A673 (cell line): ENCODE measurements around the gene TSHZ1. TPM values are rescaled to one million over a fixed set of nuclear protein-coding genes. Genes with fewer than 3 reads are reported as not detected.

Experiments
- BruUV-seq: library from RNA; stranded (reverse); fragments of 400-500 nt; replicated peaks from 2 replicates; lab custom pipeline; 2021; lab: Mats Ljungman, UMichigan
- CTCF ChIA-PET: fragments of 300-600 bp; sonication (Branson Sonifier 250); formaldehyde crosslinking; loops from one replicate; lab custom pipeline; 2022; ENCODE audit warnings: antibody characterized with exemption; lab: Charles Lee
- POLR2A ChIA-PET: fragments of 300-600 bp; sonication (Branson Sonifier 250); formaldehyde crosslinking; loops from one replicate; lab custom pipeline; 2022; ENCODE audit warnings: antibody characterized with exemption; ENCODE audit not compliant: low non-redundant PET; lab: Charles Lee
- DNase-seq: peaks from one replicate; pipeline ENCODE4 v3.0.0-alpha.2; 2015; ENCODE audit warnings: low spot score
- H3K27ac ChIP-seq: fragments of 200-600 bp; sonication (generic); 2 replicates; pipeline ENCODE4 v1.5.1; 2016; ENCODE audit warnings: mixed run types, low read depth, mild to moderate bottlenecking, mixed read lengths, antibody characterized with exemption, low read length; ENCODE audit not compliant: poor library complexity, severe bottlenecking
- H3K27me3 ChIP-seq: fragments of 200-600 bp; sonication (generic); replicated peaks from 2 replicates; pipeline ENCODE4 v1.6.1; 2017; ENCODE audit warnings: mixed run types, low read depth, mild to moderate bottlenecking, mixed read lengths, antibody characterized with exemption, low read length; ENCODE audit not compliant: insufficient read depth, poor library complexity
- H3K36me3 ChIP-seq: fragments of 200-600 bp; sonication (generic); 2 replicates; pipeline ENCODE4 v1.6.1; 2016; ENCODE audit warnings: mixed run types, mild to moderate bottlenecking, mixed read lengths, antibody characterized with exemption, low read length; ENCODE audit not compliant: insufficient read depth, poor library complexity, severe bottlenecking
- H3K4me1 ChIP-seq: fragments of 200-600 bp; sonication (generic); 2 replicates; pipeline ENCODE4 v1.6.1; 2017; ENCODE audit warnings: mixed run types, mild to moderate bottlenecking, mixed read lengths, antibody characterized with exemption, low read length; ENCODE audit not compliant: insufficient read depth, poor library complexity, severe bottlenecking
- H3K4me3 ChIP-seq: fragments of 200-600 bp; sonication (generic); 2 replicates; pipeline ENCODE4 v1.5.1; 2016; ENCODE audit warnings: low read depth, mixed run types, mild to moderate bottlenecking, mixed read lengths, low read length; ENCODE audit not compliant: poor library complexity, severe bottlenecking
- H3K9me3 ChIP-seq: fragments of 200-600 bp; sonication (generic); 2 replicates; pipeline ENCODE4 v1.6.1; 2016; ENCODE audit warnings: mixed run types, low read depth, mild to moderate bottlenecking, mixed read lengths, antibody characterized with exemption, low read length; ENCODE audit not compliant: poor library complexity, severe bottlenecking
- EZH2 ChIP-seq: fragments of 200-600 bp; sonication (generic); IDR thresholded peaks from 2 replicates; pipeline ENCODE4 v1.6.1; 2017; ENCODE audit warnings: borderline replicate concordance, low read depth, mild to moderate bottlenecking, mixed read lengths, antibody characterized with exemption, low read length; ENCODE audit not compliant: poor library complexity, severe bottlenecking
- intact Hi-C: fragments of 100-400 bp; cut with micrococcal nuclease; formaldehyde crosslinking; loops from one replicate; pipeline ENCODE4 v1.10.0; 2022; ENCODE audit not compliant: unreplicated experiment
- total RNA-seq: library from RNA; stranded (reverse); gene quantifications from 2 replicates; pipeline ENCODE4 v1.2.3, GENCODE V29; 2021
- TF ChIP-seq, protein P1 (sequence below): fragments of 300-800, 200-600 bp; sonication (generic); conservative IDR thresholded peaks from 2 replicates; pipeline ENCODE4 v1.5.1; 2017; ENCODE audit warnings: low read depth, mild to moderate bottlenecking, antibody characterized with exemption, low read length, moderate library complexity, mixed read lengths

The TSHZ1 gene
- total RNA-seq, 1 experiment from 2014 or later, result 1.8 TPM

DNA sequence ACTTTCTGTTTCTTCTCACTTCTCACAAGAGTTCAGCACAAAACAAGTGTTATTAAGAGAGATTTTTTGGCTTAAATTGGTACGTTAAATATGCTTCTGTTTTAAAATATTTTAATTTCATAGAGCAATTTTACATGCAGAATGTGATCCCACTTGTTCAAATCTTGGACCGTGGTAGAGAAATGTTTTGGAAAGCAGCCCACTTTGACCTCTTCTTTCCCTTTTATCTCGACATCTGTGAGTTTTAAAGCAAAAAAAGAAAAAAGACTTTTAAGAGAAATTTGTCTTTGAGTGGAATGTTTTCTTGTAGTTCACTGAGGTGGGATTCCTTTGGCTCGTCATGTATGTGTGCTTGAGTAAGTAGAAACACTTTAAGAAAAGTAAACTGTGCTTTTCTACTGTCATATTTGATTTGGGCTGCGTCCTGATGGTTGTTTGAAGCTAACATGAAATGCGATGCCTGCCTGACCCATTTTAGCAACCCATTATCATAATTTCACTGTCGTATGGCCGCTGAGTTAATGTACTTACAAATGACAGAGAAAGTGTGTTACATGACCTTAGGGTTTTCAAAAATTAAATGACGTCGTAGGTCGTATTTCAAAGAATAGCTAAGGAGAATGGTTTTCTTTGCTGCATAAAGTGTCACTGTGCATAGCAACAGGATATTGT lies 54.5 kb downstream of the TSHZ1 start:
- DNase-seq, result no peak
- no peaks in the 10 kb centered on the region for H3K9me3 ChIP-seq
- H3K36me3 ChIP-seq, result no peaks in the 10 kb centered on the region
- TF ChIP-seq, protein P1, sequence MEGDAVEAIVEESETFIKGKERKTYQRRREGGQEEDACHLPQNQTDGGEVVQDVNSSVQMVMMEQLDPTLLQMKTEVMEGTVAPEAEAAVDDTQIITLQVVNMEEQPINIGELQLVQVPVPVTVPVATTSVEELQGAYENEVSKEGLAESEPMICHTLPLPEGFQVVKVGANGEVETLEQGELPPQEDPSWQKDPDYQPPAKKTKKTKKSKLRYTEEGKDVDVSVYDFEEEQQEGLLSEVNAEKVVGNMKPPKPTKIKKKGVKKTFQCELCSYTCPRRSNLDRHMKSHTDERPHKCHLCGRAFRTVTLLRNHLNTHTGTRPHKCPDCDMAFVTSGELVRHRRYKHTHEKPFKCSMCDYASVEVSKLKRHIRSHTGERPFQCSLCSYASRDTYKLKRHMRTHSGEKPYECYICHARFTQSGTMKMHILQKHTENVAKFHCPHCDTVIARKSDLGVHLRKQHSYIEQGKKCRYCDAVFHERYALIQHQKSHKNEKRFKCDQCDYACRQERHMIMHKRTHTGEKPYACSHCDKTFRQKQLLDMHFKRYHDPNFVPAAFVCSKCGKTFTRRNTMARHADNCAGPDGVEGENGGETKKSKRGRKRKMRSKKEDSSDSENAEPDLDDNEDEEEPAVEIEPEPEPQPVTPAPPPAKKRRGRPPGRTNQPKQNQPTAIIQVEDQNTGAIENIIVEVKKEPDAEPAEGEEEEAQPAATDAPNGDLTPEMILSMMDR, result no peak
- no peak for TF ChIP-seq EZH2
- no peak overlapping the region for H3K4me3 ChIP-seq
- ChIA-PET CTCF (no interaction called here), POLR2A (no interaction called here)
- H3K4me1 ChIP-seq, result no peaks in the 10 kb centered on the region
- H3K27me3 ChIP-seq, result no peaks in the 10 kb centered on the region
- intact Hi-C loops, result no loop called here
- BruUV-seq, result no TSS peak
- no peak overlapping the region for H3K27ac ChIP-seq

DNA sequence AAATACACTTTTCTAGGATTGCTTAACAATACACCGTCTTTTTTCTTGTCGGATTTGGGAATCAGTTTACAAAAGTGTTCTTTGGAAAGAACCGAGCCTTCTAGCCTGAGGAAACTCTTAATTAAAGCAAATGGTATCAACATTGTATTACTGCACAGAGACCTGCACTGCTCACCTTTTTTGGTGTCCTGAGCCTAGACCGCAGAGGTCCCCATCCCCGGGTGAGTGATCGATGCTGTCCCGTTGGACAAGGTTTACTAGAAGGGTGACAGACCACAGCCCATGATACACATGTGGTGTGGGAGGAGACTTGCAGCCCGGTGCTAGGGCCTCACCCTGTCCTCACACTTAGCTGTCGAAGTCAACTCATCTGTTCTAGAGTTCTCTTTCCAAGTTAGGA lies 55.3 kb downstream of the TSHZ1 start:
- H3K36me3 ChIP-seq, result no peaks in the 10 kb centered on the region
- TF ChIP-seq, protein P1, result no peak
- no peak for TF ChIP-seq EZH2
- ChIA-PET CTCF (no interaction called here), POLR2A (no interaction called here)
- no peak overlapping the region for H3K27ac ChIP-seq
- no peak overlapping the region for H3K4me3 ChIP-seq
- no peak for DNase-seq
- H3K9me3 ChIP-seq, result no peaks in the 10 kb centered on the region
- intact Hi-C loops, result no loop called here
- H3K4me1 ChIP-seq, result no peaks in the 10 kb centered on the region
- H3K27me3 ChIP-seq, result no peaks in the 10 kb centered on the region
- BruUV-seq, result no TSS peak

DNA sequence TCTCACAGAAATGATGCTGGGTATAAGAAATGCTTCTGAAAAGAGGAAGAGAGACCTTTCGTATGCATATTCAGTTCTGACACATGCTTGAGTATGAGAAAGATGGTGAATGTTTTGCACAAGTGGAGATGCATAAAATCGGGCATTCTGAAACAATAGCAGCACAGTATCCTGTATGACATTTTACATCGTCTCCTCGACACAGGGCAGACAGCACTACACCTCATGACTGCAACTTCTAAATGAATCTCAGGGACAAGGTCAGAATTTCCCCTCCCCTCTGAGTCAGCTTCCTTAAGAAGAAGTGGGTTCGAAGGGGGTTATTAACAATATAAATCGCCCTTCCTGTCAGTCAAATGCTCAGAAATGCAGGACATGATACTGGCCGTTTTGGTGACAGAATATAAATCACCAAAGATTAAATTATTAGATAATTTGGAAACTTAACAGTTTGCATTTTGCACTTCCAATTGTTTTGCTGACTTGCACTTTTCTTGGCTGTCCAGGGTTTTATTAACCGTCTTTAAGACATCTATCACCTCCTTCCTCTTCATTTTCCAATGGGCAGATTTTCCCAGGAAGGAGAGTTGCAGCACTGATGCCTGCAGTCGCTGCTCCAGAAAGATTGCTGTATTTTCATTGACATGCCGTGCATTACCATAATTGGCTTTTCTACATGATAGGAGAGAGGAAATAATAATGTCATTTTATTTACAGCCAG lies 57.2 kb downstream of the TSHZ1 start:
- H3K9me3 ChIP-seq, result no peaks in the 10 kb centered on the region
- TF ChIP-seq, protein P1, result no peak
- intact Hi-C loops, result no loop called here
- H3K4me1 ChIP-seq, result no peaks in the 10 kb centered on the region
- BruUV-seq, result no TSS peak
- no peak overlapping the region for H3K4me3 ChIP-seq
- ChIA-PET CTCF (no interaction called here), POLR2A (no interaction called here)
- H3K27me3 ChIP-seq, result no peaks in the 10 kb centered on the region
- no peak overlapping the region for H3K27ac ChIP-seq
- DNase-seq, result no peak
- H3K36me3 ChIP-seq, result no peaks in the 10 kb centered on the region
